GM12891 (cell line): ENCODE measurements around the gene SPTBN1. TPM values are rescaled to one million over a fixed set of nuclear protein-coding genes. Genes with fewer than 3 reads are reported as not detected.

Experiments used
- DNase-seq: peaks from one replicate; pipeline ENCODE4 v3.0.0; 2011; ENCODE audit warnings: low spot score; ENCODE audit not compliant: insufficient read length
- FAIRE-seq: peaks from 2 replicates; lab custom pipeline; 2011; peaks lifted over from hg19 to GRCh38; lab: Jason Lieb, UNC
- PAX5 ChIP-seq: IDR thresholded peaks from 2 replicates; pipeline ENCODE4 v1.6.1; 2011; ENCODE audit warnings: low read length, moderate library complexity, mild to moderate bottlenecking; ENCODE audit not compliant: insufficient read depth, severe bottlenecking
- POLR2A ChIP-seq: IDR thresholded peaks from 2 replicates; pipeline ENCODE4 v1.6.1; 2011; ENCODE audit warnings: low read depth, low read length, control low read depth
- POLR2AphosphoS5 ChIP-seq: IDR thresholded peaks from 2 replicates; pipeline ENCODE4 v1.6.1; 2011; ENCODE audit warnings: low read depth, low read length, control low read depth
- POU2F2 ChIP-seq: IDR thresholded peaks from 2 replicates; pipeline ENCODE4 v1.6.1; 2011; ENCODE audit warnings: low read depth, mild to moderate bottlenecking, control low read depth, low read length, moderate library complexity
- SPI1 ChIP-seq: IDR thresholded peaks from 2 replicates; pipeline ENCODE4 v1.6.1; 2011; ENCODE audit warnings: low read depth, low read length, control low read depth
- TAF1 ChIP-seq: IDR thresholded peaks from 2 replicates; pipeline ENCODE4 v1.6.1; 2011; ENCODE audit warnings: low read depth, low read length, control low read depth
- polyA plus RNA-seq: library from polyadenylated mRNA; unstranded; fragments of >200 nt; gene quantifications from one replicate; pipeline ENCODE4 v1.2.1, GENCODE V29; 2012; ENCODE audit warnings: low read depth, missing spikeins, inconsistent platforms; ENCODE audit not compliant: missing spikeins

SPTBN1 gene
- polyA plus RNA-seq: 41.4 TPM

DNA sequence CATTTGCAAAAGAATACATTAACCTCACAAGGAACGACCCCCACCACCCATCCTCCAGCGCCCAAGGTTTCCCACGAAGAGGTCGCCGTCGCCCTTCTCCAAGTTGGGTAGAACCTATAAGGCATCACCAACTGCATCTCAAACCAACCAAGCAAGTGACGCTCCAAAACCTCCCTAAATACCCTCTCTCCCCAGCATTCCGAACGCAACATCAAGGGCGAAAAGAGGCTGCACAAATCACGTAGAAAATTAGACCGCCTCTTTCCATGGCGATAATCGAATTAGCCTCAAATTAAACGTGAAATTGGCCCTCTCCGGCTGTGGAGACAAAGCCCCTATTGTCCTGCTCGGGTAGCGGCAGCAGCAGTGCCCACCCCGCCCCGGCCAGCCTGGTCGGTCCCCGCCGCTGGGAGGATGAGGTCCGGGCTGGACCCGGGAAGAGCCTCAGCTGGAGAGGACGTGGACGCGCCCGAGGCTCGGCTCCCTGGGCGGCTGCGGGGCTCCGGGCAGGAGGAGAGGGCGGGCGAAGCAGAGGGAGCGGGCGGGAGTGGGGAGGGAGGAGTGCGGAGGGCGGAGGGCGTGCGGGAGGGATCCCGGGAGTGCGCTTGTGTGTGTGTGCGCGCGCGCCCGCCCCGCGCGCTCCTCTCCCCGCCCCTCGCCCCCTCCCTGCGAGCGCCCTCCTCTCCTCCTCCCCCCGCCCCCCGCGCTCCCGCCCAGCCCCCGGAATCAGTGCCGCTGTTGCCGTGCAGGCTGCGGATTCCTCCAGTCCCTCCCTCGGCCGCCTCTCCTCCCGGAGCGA lies at the start of gene SPTBN1:
TSS of gene SPTBN1 (plus strand) at position 765 of the 799 bp plus-strand sequence. CDS start 70,092 bp downstream, outside the sequence.
- TF ChIP-seq SPI1: no peak
- TF ChIP-seq POU2F2: no peak
- TF ChIP-seq POLR2AphosphoS5: no peak
- TF ChIP-seq TAF1: no peak
- TF ChIP-seq PAX5: no peak
- TF ChIP-seq POLR2A: no peak
- FAIRE-seq (no peak), DNase-seq (peak; percentile 41)

DNA sequence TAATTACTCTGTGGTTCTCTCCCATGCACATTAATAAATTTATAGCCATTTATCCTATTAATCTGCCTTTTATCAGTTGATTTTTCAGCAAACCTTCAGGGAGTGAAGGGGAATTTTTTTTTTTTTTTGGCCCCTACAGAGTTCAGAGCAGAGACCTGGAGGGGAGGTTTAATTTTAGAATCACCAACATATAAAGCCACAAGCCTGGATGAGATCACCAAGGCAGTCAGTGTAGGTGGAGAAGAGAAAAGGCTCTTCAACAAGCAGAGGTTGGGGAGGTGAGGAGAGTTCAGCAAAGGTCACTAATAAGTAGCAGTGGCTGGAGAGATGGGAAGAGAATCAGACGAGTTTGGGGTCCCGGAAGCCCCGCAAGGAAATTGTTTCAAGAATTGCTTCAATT lies 48.4 kb upstream of the SPTBN1 start:
- FAIRE-seq: no peak
- no peak for TF ChIP-seq TAF1
- TF ChIP-seq SPI1: no peak
- TF ChIP-seq POLR2A: no peak
- TF ChIP-seq PAX5: no peak
- TF ChIP-seq POLR2AphosphoS5: no peak
- no peak for TF ChIP-seq POU2F2
- no peak for DNase-seq

DNA sequence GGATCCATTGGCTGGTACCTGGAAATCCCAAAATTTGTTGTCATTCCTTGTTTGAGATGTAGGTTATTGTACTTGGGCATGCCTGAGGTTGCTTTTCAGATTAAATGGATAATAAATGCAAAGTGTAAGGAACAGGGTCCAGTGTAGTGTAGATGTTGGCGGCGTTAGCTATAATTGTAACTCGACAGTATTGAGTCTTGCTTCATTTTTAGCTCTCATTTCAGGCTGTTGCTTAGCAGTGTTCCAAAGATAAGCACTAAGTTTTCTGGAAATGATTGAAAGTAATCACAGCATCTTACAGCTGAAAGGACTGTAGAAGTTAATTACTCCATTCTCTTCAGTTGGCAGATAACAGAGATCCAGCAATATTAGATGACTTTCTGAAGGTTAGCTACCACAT lies 47.8 kb upstream of the SPTBN1 start:
- no peak for DNase-seq
- FAIRE-seq: no peak
- no peak for TF ChIP-seq PAX5
- no peak for TF ChIP-seq POLR2AphosphoS5
- no peak for TF ChIP-seq POU2F2
- TF ChIP-seq SPI1: no peak
- TF ChIP-seq POLR2A: no peak
- no peak for TF ChIP-seq TAF1

DNA sequence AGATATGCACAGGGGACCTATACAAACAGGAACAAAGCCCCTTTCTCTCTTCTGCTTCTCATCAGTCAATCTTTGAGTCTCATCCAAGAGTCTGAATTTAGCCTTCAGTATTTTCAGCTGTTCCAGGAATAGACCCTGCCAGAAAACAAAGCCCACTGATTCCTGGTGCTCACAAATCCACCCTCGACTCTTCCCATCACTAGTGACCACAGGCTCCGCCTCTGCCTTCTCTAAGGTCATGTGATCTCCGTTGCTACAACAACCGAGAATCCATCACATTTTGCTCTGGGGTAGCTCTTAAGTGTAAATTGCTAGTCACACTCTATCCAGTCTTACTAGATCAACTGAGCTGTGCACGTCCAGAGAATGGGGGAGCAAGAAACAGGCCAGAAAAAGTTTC lies 46.4 kb upstream of the SPTBN1 start:
- DNase-seq (no peak), FAIRE-seq (no peak)
- no peak for TF ChIP-seq PAX5
- no peak for TF ChIP-seq POLR2AphosphoS5
- no peak for TF ChIP-seq POU2F2
- TF ChIP-seq POLR2A: no peak
- TF ChIP-seq SPI1: no peak
- TF ChIP-seq TAF1: no peak

DNA sequence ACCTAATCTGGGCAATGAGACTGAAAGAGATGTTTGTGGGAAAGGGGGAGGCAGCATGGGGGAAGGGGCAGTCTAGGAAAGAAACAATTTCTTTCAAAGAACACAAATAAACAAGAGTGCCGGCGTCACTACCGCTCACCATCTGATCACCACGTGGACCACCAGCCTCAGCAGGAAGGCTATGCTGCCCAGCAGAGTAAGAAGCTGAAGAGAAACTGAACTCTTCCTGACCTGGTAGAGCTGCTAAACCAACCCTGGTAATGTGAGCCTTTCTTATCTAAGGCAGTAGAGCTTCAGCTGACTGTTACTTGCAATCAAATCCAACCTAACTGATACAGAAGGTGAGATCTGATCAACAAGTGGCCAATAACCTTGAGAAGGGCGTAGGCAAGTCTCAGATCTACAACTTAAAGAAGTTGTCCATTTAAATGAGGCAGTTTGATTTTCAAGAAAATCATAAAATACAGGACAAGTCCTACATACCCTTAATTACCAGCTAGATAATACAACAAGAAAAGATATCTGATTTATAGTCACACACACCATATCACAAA lies 44.2 kb upstream of the SPTBN1 start:
- TF ChIP-seq PAX5: no peak
- TF ChIP-seq POLR2AphosphoS5: no peak
- TF ChIP-seq POLR2A: no peak
- no peak for TF ChIP-seq TAF1
- TF ChIP-seq SPI1: no peak
- TF ChIP-seq POU2F2: no peak
- DNase-seq (no peak), FAIRE-seq (no peak)

DNA sequence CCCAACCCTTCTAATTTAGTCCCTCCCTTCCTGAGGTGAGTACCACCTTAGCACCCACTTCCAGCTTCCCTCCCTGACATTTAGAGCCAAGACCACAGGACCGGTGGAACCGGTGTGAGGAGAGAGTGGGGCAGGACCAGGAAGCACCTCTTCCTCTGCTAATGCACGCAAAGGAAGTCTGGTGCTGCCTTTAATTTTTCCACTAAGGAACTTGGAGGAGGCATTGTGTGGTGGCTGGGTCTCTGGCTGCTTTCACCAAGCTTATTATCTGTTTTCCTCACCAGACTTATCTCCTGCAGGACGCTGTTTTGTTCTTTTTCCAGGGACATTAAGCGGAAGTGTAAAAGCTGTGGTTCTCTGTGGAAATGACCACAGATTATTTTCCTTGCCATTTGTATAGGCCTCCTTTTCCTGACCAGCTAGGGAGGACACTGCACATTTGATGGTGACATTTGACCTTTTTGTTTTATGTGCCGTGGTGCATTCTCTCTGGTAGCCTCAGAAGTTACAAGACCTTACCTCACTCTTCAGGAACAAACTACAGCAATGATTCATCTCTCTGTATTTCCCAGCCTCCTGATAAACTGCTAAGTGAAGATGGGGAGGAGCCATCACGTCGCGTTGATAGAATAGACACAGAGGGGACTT lies 39.8 kb upstream of the SPTBN1 start:
- no peak for TF ChIP-seq PAX5
- no peak for TF ChIP-seq SPI1
- TF ChIP-seq TAF1: no peak
- TF ChIP-seq POLR2AphosphoS5: no peak
- no peak for TF ChIP-seq POU2F2
- no peak for TF ChIP-seq POLR2A
- no peak for FAIRE-seq
- DNase-seq: no peak

DNA sequence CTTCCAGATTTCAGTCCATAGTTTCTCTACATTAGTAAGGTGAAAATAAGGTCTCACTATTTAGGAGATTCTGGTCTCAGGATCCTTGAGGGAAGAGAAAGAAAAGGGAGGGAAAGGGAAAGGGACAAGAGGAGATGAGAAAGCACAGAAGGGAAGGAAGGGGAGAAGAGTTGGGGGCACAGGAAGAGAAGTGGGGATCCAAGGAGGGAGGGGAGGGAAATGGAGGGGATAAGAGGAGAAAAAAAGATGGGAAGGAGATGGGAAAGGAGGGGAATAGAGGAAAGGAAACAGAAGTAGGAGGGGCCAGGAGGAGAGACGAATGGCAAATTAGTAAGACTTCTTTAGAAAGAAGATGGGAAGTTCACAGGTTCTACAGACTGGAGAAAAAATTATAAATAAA lies 39.2 kb upstream of the SPTBN1 start:
- TF ChIP-seq POLR2AphosphoS5 (no peak), POU2F2 (no peak), SPI1 (no peak), TAF1 (no peak), POLR2A (no peak), PAX5 (no peak)
- FAIRE-seq (no peak), DNase-seq (no peak)

DNA sequence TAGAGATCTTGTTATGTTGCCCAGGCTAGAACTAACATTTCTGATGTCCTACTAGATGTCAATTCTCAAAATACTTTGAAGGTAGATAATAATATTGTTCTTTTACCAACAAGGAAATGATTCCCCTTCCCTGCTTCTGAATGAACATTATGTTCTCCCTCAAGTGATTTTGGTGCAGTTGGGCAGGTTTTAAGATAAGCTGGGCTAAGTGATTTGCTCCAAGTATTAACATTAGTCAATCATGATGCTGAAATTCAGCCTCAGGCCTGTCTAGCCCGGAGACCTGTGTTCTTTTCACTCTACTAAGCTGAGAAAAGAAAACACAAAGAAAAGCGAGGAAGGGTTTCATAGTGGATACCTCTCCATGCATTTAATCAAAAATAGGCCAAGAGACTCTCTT lies 38.5 kb upstream of the SPTBN1 start:
- FAIRE-seq (no peak), DNase-seq (no peak)
- TF ChIP-seq SPI1: no peak
- no peak for TF ChIP-seq POLR2AphosphoS5
- no peak for TF ChIP-seq POU2F2
- no peak for TF ChIP-seq POLR2A
- TF ChIP-seq PAX5: no peak

DNA sequence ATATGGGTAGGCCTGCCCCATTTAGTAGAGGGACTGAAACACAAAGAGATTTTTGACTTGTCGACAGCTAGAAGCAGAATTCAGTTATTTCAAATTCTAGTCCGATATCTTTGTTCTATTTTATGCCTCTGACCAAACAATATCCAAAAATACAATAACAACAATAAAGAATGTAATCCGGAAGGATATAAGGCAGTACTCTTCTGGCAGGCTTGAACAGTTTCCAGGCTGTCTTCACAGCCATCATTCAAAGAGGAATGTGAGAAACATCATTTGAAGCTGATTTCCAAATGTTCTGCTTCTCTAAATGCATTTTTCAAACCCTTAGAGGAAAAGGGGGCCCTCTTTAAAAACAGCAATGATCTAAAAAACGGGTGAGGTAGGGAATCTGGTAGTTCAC lies 36.7 kb upstream of the SPTBN1 start:
- FAIRE-seq: no peak
- DNase-seq: no peak
- TF ChIP-seq POLR2AphosphoS5: no peak
- TF ChIP-seq PAX5: no peak
- TF ChIP-seq POU2F2: no peak
- no peak for TF ChIP-seq POLR2A
- TF ChIP-seq SPI1: no peak
- TF ChIP-seq TAF1: no peak
